GM18951 (cell line): ENCODE results near the gene TAS2R60.
"Not testable (repeated sequence)": the region's sequence is repeated elsewhere in the genome, so short reads cannot be mapped to it uniquely, and the experiment has no call there.

Source experiments
- POLR2A ChIP-seq: IDR thresholded peaks from 4 replicates; pipeline ENCODE4 v1.6.1; 2011; ENCODE audit warnings: mild to moderate bottlenecking; ENCODE audit not compliant: insufficient read length, insufficient read depth; ENCODE audit errors: extremely low read depth
- in situ Hi-C: fragments of 300-500 bp; cut with MboI; formaldehyde crosslinking; loops from one replicate; pipeline ENCODE4 v1.12.0; 2022; ENCODE audit warnings: low sequenced_read_pairs, mixed read lengths, inconsistent platforms; ENCODE audit not compliant: unreplicated experiment

Gene TAS2R60

GRCh38 chr7:143458263-143458662, 15.0 kb downstream of the TAS2R60 start:
- in situ Hi-C loops = no loop called here
- no peak for TF ChIP-seq POLR2A

GRCh38 chr7:143458681-143459080, 15.4 kb downstream of the TAS2R60 start:
- in situ Hi-C loops = no loop called here
- TF ChIP-seq POLR2A = no peak

GRCh38 chr7:143459359-143459758, 16.1 kb downstream of the TAS2R60 start:
- in situ Hi-C loops = no loop called here
- no peak for TF ChIP-seq POLR2A

GRCh38 chr7:143460271-143460979, 17.2 kb downstream of the TAS2R60 start:
- in situ Hi-C loops = no loop called here
- no peak for TF ChIP-seq POLR2A

GRCh38 chr7:143462045-143462444, 18.8 kb downstream of the TAS2R60 start:
- in situ Hi-C loops = no loop called here

GRCh38 chr7:143463556-143463955, 20.3 kb downstream of the TAS2R60 start:
- TF ChIP-seq POLR2A = no peak
- in situ Hi-C loops = no loop called here

More at GRCh38 chr7:143462045-143462444, 18.8 kb downstream of the TAS2R60 start:
- TF ChIP-seq POLR2A = no peak

- in situ Hi-C loops = no loop called here
- no peak for TF ChIP-seq POLR2A
Observed at GRCh38 chr7:143463957-143464356, 20.7 kb downstream of the TAS2R60 start.

- TF ChIP-seq POLR2A = no peak
- in situ Hi-C loops = no loop called here
Observed at GRCh38 chr7:143467724-143468123, 24.5 kb downstream of the TAS2R60 start.

GRCh38 chr7:143472071-143472689, 28.9 kb downstream of the TAS2R60 start:
- in situ Hi-C loops = not testable (repeated sequence)

GRCh38 chr7:143477501-143478150, 34.4 kb downstream of the TAS2R60 start, which contains the start of gene TAS2R41:
TSS of gene TAS2R41 (plus strand) at chr7:143477873. CDS start at chr7:143477873, 0 bp downstream.
- in situ Hi-C loops = no loop called here

GRCh38 chr7:143479055-143479766, 36.0 kb downstream of the TAS2R60 start:
- in situ Hi-C loops = no loop called here
- TF ChIP-seq POLR2A = no peak

More at GRCh38 chr7:143477501-143478150, 34.4 kb downstream of the TAS2R60 start, which contains the start of gene TAS2R41:
- TF ChIP-seq POLR2A = no peak

GRCh38 chr7:143480501-143480900, 37.2 kb downstream of the TAS2R60 start:
- in situ Hi-C loops = no loop called here

GRCh38 chr7:143484119-143484518, 40.9 kb downstream of the TAS2R60 start:
- no peak for TF ChIP-seq POLR2A
- in situ Hi-C loops = no loop called here

More at GRCh38 chr7:143480501-143480900, 37.2 kb downstream of the TAS2R60 start:
- no peak for TF ChIP-seq POLR2A
